RWPE2 (cell line): Measurements from ENCODE around the gene IGFL3.
"Not testable (repeated sequence)": the region's sequence is repeated elsewhere in the genome, so short reads cannot be mapped to it uniquely, and the experiment has no call there.

Experiments
- ATAC-seq: fragments of 200-7000 bp; cut with Tn5 transposase; 3 replicates; pipeline ENCODE4 v1.9.1; 2021; ENCODE audit warnings: low read depth
- DNase-seq: peaks from one replicate; pipeline ENCODE4 v3.0.0-alpha.2; 2020; ENCODE audit warnings: low spot score
- H3K27ac ChIP-seq: fragments of 450-650 bp; 2 replicates; pipeline ENCODE4 v1.5.1; 2017; ENCODE audit warnings: mild to moderate bottlenecking; ENCODE audit not compliant: poor library complexity, severe bottlenecking
- H3K27me3 ChIP-seq: fragments of 250-450 bp; sonication (Bioruptor Pico); 2 replicates; pipeline ENCODE4 v1.5.1; 2021; ENCODE audit warnings: mild to moderate bottlenecking, moderate library complexity; ENCODE audit not compliant: insufficient read depth, poor library complexity, severe bottlenecking
- H3K36me3 ChIP-seq: fragments of 250-450 bp; sonication (Bioruptor Pico); 2 replicates; pipeline ENCODE4 v1.5.1; 2020; ENCODE audit warnings: low read depth, mild to moderate bottlenecking, moderate library complexity
- H3K4me1 ChIP-seq: fragments of 250-450 bp; sonication (Bioruptor Pico); 2 replicates; pipeline ENCODE4 v1.5.1; 2021; ENCODE audit warnings: mild to moderate bottlenecking, moderate library complexity; ENCODE audit not compliant: insufficient read depth, poor library complexity, severe bottlenecking
- H3K4me3 ChIP-seq: fragments of 250-450 bp; sonication (Bioruptor Pico); 2 replicates; pipeline ENCODE4 v1.5.1; 2021; ENCODE audit warnings: mild to moderate bottlenecking, moderate library complexity; ENCODE audit not compliant: severe bottlenecking
- H3K9me3 ChIP-seq: fragments of 250-450 bp; sonication (Bioruptor Pico); 2 replicates; pipeline ENCODE4 v1.5.1; 2021; ENCODE audit warnings: mild to moderate bottlenecking, moderate library complexity; ENCODE audit not compliant: severe bottlenecking
- CTCF ChIP-seq: fragments of 450-650 bp; IDR thresholded peaks from one replicate; pipeline ENCODE4 v1.5.1; 2017; ENCODE audit warnings: mild to moderate bottlenecking, moderate library complexity; ENCODE audit not compliant: poor library complexity, severe bottlenecking

Gene IGFL3

GRCh38 chr19:46078573-46079332, 45.7 kb downstream of the IGFL3 start:
- H3K27ac ChIP-seq, H3K9me3 ChIP-seq, H3K4me1 ChIP-seq, DNase-seq, H3K36me3 ChIP-seq, H3K4me3 ChIP-seq: not testable (repeated sequence)
- peak; percentile 20 for TF ChIP-seq CTCF
- H3K27me3 ChIP-seq, result peaks cover 14% of the 10 kb centered on the region
- ATAC-seq, result peak; percentile 60

- TF ChIP-seq CTCF, result peak; percentile 84
- DNase-seq (no peak), ATAC-seq (no peak)
- Histone ChIP-seq H3K4me1 (peaks cover 10% of the 10 kb centered on the region), H3K9me3 (no peaks in the 10 kb centered on the region), H3K36me3 (no peaks in the 10 kb centered on the region), H3K4me3 (no peak overlapping the region), H3K27ac (no peak overlapping the region), H3K27me3 (peaks cover 14% of the 10 kb centered on the region)
Observed at GRCh38 chr19:46077815-46078167, 46.7 kb downstream of the IGFL3 start.

- peak; percentile 71 for ATAC-seq
Observed at GRCh38 chr19:46076951-46077814, 47.3 kb downstream of the IGFL3 start.

GRCh38 chr19:46076031-46076880, 48.2 kb downstream of the IGFL3 start:
- no peak for DNase-seq
- H3K36me3 ChIP-seq, result no peaks in the 10 kb centered on the region
- H3K4me1 ChIP-seq, result peaks cover 7% of the 10 kb centered on the region
- H3K9me3 ChIP-seq, result no peaks in the 10 kb centered on the region
- no peak for ATAC-seq
- H3K4me3 ChIP-seq, result no peak overlapping the region
- peaks cover 14% of the 10 kb centered on the region for H3K27me3 ChIP-seq
- no peak for TF ChIP-seq CTCF
- no peak overlapping the region for H3K27ac ChIP-seq

More at GRCh38 chr19:46076951-46077814, 47.3 kb downstream of the IGFL3 start:
- H3K4me1 ChIP-seq, result peaks cover 7% of the 10 kb centered on the region
- DNase-seq, result no peak
- peaks cover 14% of the 10 kb centered on the region for H3K27me3 ChIP-seq
- H3K4me3 ChIP-seq, result peak overlapping the region; percentile 24
- TF ChIP-seq CTCF, result peak; percentile 99
- no peaks in the 10 kb centered on the region for H3K9me3 ChIP-seq
- H3K27ac ChIP-seq, result no peak overlapping the region
- H3K36me3 ChIP-seq, result no peaks in the 10 kb centered on the region
